Gastroesophageal sphincter (tissue), 3 donors: Measurements from ENCODE around the gene BIVM.

Source experiments
- CTCF ChIP-seq, 4 experiments: fragments of 200-600 bp in 2 of 4; fragments of 450-650 bp in 2 of 4; sonication (generic) in 1 of 4; IDR thresholded peaks; one replicate each; pipeline ENCODE4 v1.5.1; 2017 to 2019; ENCODE audit warnings: antibody characterized with exemption in 4 of 4, mild to moderate bottlenecking in 2 of 4, moderate library complexity in 2 of 4
- EP300 ChIP-seq: sonication (generic); formaldehyde crosslinking; IDR thresholded peaks from one replicate; pipeline ENCODE4 v1.6.1; 2017; ENCODE audit warnings: antibody characterized with exemption, mild to moderate bottlenecking
- POLR2A ChIP-seq, 2 donors: fragments of 450-650 bp; IDR thresholded peaks; one replicate each; pipeline ENCODE4 v1.6.1; 2017; ENCODE audit warnings: antibody characterized with exemption in 2 of 2, mild to moderate bottlenecking in 2 of 2, moderate library complexity in 1 of 2

- TF ChIP-seq POLR2A (IDR thresholded peaks at IDR 0.05) (no peak), EP300 (no peak), CTCF (IDR thresholded peaks at IDR 0.05) (no peak)
Measured at GRCh38 chr13:102838982-102839381, 40.1 kb downstream of the BIVM start.
